Activated CD4-positive, alpha-beta T cell treated with anti-CD3 and anti-CD28 coated beads, Interleukin-2, amount 10 ng/mL, durations not matched to agents 24 days and 14 days (primary cell): ENCODE measurements around the gene WNT3. TPM values are rescaled to one million over a fixed set of nuclear protein-coding genes. Genes with fewer than 3 reads are reported as not detected.
"Not testable (repeated sequence)": the region's sequence is repeated elsewhere in the genome, so short reads cannot be mapped to it uniquely, and the experiment has no call there.

Source experiments
- DNase-seq: peaks from one replicate; pipeline ENCODE4 v3.0.0; 2022
- H3K27ac Mint-ChIP-seq: one replicate; pipeline ENCODE4 v1.8.0; 2022; ENCODE audit warnings: mild to moderate bottlenecking, mixed read lengths
- H3K27me3 Mint-ChIP-seq: one replicate; pipeline ENCODE4 v1.8.0; 2022; ENCODE audit warnings: mixed read lengths
- H3K36me3 Mint-ChIP-seq: one replicate; pipeline ENCODE4 v1.8.0; 2022; ENCODE audit warnings: low read depth, mild to moderate bottlenecking, mixed read lengths
- H3K4me1 Mint-ChIP-seq: one replicate; pipeline ENCODE4 v1.8.0; 2021; ENCODE audit warnings: mixed read lengths
- H3K4me3 Mint-ChIP-seq: one replicate; pipeline ENCODE4 v1.8.0; 2022; ENCODE audit warnings: mild to moderate bottlenecking, moderate library complexity, mixed read lengths
- H3K9me3 Mint-ChIP-seq: one replicate; pipeline ENCODE4 v1.8.0; 2021; ENCODE audit warnings: mixed read lengths
- intact Hi-C: fragments of 100-400 bp; cut with micrococcal nuclease; formaldehyde crosslinking; loops from one replicate; pipeline ENCODE4 v1.15.1; 2023
- total RNA-seq: library from RNA; stranded (reverse); gene quantifications from 2 replicates; pipeline ENCODE4 v1.2.3, GENCODE V29; 2022

Gene WNT3
- total RNA-seq, 1 donor from 2014 or later = 0.07 TPM

DNA sequence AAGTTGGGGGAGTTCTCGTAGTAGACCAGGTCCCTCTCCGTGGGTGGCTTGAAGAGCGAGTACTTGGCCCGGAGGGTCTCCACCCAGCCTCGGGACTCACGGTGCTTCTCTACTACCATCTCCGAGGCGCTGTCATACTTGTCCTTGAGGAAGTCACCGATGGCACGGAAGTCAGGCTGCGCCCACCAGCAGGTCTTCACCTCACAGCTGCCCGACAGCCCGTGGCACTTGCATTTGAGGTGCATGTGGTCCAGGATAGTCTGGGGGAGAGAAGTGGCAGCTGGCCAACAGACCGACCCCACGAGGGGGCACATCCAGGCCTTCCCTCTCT, 50.0 kb downstream of the WNT3 start:
- Mint-ChIP-seq H3K27ac (no peak overlapping the region), H3K4me3 (no peak overlapping the region), H3K36me3 (no peaks in the 10 kb centered on the region), H3K4me1 (peaks cover 9% of the 10 kb centered on the region), H3K27me3 (peaks cover 40% of the 10 kb centered on the region), H3K9me3 (no peaks in the 10 kb centered on the region)
- DNase-seq = no peak
- intact Hi-C loops = loop anchor here (10.0 kb wide), 1 partner anchor 66 kb away; no protein-coding TSS in a partner anchor

DNA sequence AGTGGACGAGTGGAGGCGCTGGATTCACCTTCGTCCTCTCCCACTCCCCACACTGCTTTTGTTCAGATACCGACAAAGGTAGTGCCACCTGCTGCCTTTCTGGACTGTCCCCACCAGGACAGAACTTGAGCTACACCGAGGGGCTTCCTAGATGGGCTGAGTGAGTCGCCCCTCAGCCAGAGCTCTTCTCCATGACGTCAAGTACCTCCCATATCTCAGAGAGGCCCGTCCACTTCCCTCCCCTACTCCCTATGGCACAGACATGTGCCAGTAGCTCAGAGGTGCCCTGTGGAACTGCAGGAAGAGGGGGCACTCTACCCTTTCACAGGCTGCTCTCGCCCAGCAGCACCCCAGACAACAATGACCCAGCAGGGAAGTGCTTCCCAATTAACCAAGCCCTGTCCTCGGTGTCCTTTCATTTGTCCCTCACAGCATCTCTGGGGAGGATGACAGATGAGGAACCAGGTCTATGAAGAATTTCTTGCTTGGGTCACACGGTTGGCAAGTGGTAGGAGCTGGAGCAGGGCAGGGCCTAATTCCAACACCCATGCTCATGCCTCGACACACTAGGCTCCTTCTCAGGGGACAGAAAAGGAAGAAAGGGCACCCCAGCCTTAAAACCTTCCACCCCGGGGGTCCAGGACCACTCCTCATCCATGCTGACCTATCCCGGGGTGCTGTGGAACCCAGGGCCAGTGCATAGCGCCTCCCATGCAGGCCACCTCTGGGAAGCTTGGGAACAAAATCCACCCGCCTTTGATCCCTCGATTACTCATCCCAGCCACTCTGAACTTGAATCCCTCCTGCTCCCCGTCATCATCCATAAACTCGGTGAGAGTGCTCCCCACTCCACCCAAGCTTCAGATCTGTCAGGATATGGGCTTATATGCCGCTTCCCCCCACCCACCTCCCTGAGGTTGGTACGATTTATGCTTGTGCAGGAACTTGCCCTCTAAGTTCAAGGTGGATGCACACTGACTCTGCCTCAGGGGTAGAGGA, 51.7 kb downstream of the WNT3 start:
- DNase-seq = no peak
- H3K4me3 Mint-ChIP-seq = no peak overlapping the region
- intact Hi-C loops = loop anchor here (10.0 kb wide), 1 partner anchor 68 kb away; no protein-coding TSS in a partner anchor
- H3K27ac Mint-ChIP-seq = peak overlapping the region; percentile 9
- peaks cover 4% of the 10 kb centered on the region for H3K4me1 Mint-ChIP-seq
- no peaks in the 10 kb centered on the region for H3K36me3 Mint-ChIP-seq
- H3K9me3 Mint-ChIP-seq = no peaks in the 10 kb centered on the region
- H3K27me3 Mint-ChIP-seq = peaks cover 27% of the 10 kb centered on the region

DNA sequence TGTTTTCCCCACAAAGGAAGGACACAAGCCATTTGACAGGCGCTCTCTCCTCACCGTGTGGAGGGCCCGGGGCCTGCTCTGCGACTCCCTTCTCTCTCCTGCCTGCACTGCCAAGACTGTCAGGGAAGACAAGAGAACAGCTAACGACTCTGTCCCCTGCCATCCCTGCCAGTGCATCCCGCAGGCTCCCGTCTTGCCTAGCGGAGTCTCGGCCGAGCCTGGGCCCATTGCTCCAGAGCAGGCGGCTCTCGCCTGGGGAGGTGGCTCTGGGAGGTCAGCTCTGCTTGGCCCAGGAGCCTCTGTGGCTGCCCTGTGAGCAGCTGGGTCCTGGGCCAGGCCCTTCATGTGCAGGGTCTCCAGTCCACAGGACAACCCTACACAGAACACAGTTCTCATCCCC, 53.0 kb downstream of the WNT3 start:
- H3K36me3 Mint-ChIP-seq = no peaks in the 10 kb centered on the region
- no peaks in the 10 kb centered on the region for H3K9me3 Mint-ChIP-seq
- H3K4me3 Mint-ChIP-seq = no peak overlapping the region
- no peak overlapping the region for H3K27ac Mint-ChIP-seq
- peaks cover 23% of the 10 kb centered on the region for H3K27me3 Mint-ChIP-seq
- no peak for DNase-seq
- intact Hi-C loops = loop anchor here (10.0 kb wide), 1 partner anchor 69 kb away; no protein-coding TSS in a partner anchor
- peaks cover under 1% of the 10 kb centered on the region for H3K4me1 Mint-ChIP-seq

DNA sequence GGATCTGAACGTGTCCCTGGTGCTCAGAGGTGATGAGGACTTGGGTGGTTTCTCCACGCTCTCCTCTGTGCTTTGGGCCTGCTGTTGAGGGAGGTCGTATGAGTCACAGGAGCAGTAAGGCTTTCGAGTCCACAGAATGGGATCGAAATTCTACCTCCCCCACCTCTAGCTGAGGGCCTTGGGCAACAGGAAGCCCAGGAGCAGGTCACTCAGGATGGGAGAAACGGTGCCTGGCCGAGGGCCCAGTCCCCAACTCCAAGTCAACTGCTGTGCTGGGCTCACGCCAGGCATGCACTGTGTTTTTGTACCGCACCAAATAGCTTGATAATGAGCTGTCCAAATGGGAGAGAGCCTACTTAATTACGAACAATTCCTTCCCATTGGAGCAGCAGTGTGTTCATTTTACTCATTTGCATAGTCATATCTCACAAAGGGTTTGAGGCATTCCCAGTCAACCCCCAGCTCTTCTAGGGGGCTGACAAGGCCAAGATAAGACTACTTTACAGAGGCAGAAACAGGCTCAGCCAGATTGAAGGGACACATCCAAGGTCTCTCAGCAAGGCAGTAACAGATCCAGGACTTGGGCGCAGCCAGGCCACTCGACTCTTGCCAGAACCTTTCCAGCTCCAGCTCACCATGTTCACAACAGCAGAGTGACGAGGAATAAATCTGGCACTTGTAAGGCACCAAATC, 53.6 kb downstream of the WNT3 start:
- Mint-ChIP-seq H3K4me3 (no peak overlapping the region), H3K27ac (no peak overlapping the region), H3K27me3 (peaks cover 18% of the 10 kb centered on the region), H3K9me3 (no peaks in the 10 kb centered on the region), H3K36me3 (no peaks in the 10 kb centered on the region), H3K4me1 (no peaks in the 10 kb centered on the region)
- intact Hi-C loops = loop anchor here (10.0 kb wide), 1 partner anchor 70 kb away; no protein-coding TSS in a partner anchor
- no peak for DNase-seq

DNA sequence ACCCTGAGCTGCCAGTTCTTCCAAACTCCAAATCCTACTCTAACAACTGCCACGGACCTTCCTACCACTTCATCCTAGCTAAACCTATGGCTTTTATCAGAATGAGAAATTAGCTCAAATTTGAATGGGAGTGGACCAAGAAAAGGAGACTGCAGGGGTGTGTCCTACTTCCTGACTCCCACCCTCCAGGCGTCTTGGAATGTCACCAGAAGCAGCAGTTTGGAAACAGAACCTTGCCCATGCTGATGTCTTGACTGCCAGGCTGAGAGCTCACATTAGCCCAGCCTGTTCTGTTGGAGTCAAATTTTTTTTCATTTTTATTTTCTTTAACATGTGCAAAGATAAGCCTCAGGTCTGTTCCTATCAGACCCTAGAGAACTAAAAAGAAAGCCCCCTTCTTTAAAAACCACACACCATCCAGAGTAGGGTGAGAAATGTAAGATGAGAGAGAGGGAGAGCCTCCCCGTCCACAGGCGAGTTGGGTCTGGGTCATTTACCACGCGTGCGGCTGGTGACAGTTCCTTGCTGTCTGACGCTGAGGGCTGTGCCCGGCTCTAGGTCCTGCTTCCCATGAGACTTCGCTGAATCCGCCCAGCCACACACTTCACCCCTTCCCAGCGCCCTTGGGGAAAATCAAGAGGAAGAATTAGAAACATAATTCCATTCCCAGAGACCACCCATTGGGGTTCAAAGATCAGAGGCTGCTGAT, 54.3 kb downstream of the WNT3 start:
- Mint-ChIP-seq H3K4me1 (no peaks in the 10 kb centered on the region), H3K27me3 (peaks cover 12% of the 10 kb centered on the region)

DNA sequence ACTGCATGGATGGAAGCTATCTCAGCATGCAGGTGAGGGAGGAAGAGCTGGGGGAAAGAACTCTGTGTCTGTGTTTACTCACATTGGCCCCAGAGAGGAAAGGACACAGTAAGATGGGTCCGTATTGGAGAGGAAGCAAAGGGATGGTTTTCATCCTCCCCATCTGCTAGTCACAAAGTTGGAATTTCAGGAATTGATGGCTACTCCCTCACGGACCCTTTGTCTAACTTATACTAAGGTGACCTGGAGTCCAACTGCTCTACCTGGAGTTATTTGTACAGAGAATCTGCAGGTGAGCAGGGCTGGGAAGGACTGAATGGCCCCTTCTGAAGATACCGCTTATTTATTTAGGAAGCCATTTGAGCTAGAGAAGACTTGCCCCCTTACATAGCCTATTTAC, 55.1 kb downstream of the WNT3 start:
- Mint-ChIP-seq H3K4me3 (no peak overlapping the region), H3K27ac (no peak overlapping the region), H3K4me1 (no peaks in the 10 kb centered on the region), H3K9me3 (no peaks in the 10 kb centered on the region), H3K36me3 (peaks cover 2% of the 10 kb centered on the region), H3K27me3 (peaks cover 6% of the 10 kb centered on the region)
- DNase-seq = no peak
- intact Hi-C loops = loop anchor here (10.0 kb wide), 1 partner anchor 71 kb away; no protein-coding TSS in a partner anchor

More for the DNA sequence above, 54.3 kb downstream of the WNT3 start:
- Mint-ChIP-seq H3K9me3 (no peaks in the 10 kb centered on the region), H3K27ac (no peak overlapping the region), H3K36me3 (peaks cover 2% of the 10 kb centered on the region), H3K4me3 (no peak overlapping the region)
- intact Hi-C loops = loop anchor here (10.0 kb wide), 1 partner anchor 71 kb away; no protein-coding TSS in a partner anchor
- no peak for DNase-seq

DNA sequence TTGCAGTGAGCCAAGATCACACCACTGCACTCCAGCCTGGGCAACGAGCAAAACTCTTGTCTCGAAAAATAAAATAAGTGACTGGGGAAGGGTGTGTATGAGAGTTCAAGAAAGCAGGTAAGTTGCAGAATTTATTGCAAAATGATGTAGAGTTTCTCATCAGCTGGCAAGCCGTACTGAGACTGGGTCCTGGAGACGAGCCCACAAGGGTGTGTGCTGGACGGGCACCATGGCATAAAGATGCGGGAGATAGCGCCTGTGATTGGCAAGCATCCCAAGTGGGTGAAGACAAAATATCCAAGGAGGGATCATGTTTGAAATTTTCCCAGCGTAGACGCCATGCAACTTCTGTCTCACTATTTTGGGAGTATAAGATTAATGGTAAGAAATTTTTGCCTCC, 59.4 kb downstream of the WNT3 start:
- no peak for DNase-seq
- Mint-ChIP-seq H3K36me3 (peaks cover 23% of the 10 kb centered on the region), H3K4me3 (no peak overlapping the region), H3K27me3 (no peaks in the 10 kb centered on the region), H3K9me3 (no peaks in the 10 kb centered on the region), H3K27ac (no peak overlapping the region), H3K4me1 (no peaks in the 10 kb centered on the region)
- intact Hi-C loops = no loop called here

DNA sequence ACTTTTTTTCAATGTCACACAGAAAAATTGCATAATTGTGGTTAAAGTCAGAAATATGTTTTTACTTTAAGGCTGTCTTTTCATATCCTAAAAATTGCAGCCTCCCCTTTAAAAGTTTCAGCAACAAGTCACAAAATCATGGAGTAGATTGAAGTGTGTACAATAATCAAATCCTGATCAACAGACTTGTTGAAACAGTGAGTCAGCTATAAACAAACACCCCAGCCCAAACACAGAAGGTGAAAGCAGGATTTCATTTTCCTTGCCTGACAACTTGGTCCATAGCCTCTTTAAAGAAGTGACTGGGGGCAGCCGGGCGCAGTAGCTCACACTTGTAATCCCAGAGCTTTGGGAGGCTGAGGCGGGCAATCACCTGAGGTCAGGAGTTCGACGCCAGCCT, 59.9 kb downstream of the WNT3 start:
- Mint-ChIP-seq H3K27me3 (no peaks in the 10 kb centered on the region), H3K36me3 (peaks cover 26% of the 10 kb centered on the region), H3K27ac (no peak overlapping the region), H3K4me1 (no peaks in the 10 kb centered on the region), H3K4me3 (no peak overlapping the region), H3K9me3 (no peaks in the 10 kb centered on the region)
- no peak for DNase-seq
- intact Hi-C loops = no loop called here

DNA sequence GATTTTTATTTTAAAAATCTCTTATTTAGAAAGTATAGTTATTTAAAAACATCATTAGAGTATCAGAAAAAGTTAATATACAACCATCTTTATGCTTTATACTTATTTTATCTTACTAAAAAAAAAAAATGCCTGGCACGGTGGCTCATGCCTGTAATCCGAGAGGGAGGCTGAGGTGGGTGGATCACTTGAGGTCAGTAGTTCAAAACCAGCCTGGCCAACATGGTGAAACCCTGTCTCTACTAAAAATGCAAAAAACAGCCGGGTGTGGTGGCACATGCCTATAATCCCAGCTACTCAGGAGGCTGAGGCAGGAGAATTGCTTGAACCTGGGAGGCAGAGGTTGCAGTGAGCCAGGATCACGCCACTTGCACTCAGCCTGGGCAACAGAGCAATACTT, 60.9 kb downstream of the WNT3 start:
- H3K4me3 Mint-ChIP-seq, H3K27ac Mint-ChIP-seq, DNase-seq, H3K4me1 Mint-ChIP-seq, H3K27me3 Mint-ChIP-seq, H3K9me3 Mint-ChIP-seq, intact Hi-C loops: not testable (repeated sequence)
- H3K36me3 Mint-ChIP-seq = peaks cover 28% of the 10 kb centered on the region

DNA sequence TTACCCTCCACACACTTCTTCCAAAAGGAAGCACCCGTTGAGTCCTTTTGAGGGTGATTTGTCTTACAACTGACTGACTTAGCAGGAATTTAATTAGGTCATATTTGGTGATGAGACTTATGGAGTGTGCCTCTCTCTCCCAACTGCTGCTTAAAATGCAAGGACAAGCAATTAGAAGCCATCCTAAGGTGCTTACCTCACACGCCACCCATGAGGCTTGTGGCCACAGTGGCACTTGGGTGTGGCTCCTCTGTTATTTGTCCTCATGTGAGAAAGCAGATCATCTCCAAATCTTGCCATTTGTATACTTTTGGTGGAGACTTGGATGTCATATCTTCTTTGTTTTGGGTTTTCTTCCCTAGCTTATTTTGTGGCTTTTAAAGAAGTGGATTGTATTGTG, 61.6 kb downstream of the WNT3 start:
- Mint-ChIP-seq H3K4me3 (no peak overlapping the region), H3K27me3 (no peaks in the 10 kb centered on the region), H3K9me3 (no peaks in the 10 kb centered on the region), H3K36me3 (peaks cover 28% of the 10 kb centered on the region), H3K27ac (no peak overlapping the region), H3K4me1 (no peaks in the 10 kb centered on the region)
- intact Hi-C loops = no loop called here
- no peak for DNase-seq

DNA sequence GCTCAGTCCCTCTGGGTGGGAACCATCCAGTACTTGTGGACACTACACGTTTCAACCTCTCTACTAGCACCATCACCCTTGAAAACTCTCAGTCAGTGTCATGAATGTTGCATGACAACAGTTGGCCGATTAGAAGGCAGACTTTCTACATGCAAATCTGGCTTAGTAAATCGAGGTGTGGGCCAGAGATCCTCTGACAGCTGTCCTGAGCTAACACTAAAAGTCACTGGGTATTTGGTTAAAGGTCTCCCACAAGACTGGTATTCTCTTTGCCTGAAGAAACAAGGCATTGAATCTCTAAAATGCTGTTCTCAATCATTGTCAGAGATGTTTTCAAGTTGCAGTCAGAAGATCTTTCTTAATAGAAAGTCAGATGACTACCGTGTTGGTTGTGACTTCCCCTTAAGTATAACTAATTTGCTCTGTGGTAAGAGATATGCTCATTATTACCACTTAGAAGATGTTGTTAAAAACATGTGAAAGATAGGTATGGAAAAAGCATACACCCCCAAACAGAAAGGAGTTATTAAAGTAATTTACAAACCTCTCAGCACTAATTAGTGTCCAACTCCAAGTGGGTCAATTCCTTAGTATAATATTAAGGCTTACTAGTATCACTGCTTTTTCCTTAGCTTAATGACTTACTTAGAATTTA, 62.3 kb downstream of the WNT3 start:
- DNase-seq = no peak
- H3K27me3 Mint-ChIP-seq = no peaks in the 10 kb centered on the region
- peaks cover 28% of the 10 kb centered on the region for H3K36me3 Mint-ChIP-seq
- no peak overlapping the region for H3K27ac Mint-ChIP-seq
- H3K4me1 Mint-ChIP-seq = no peaks in the 10 kb centered on the region
- no peak overlapping the region for H3K4me3 Mint-ChIP-seq
- intact Hi-C loops = no loop called here
- H3K9me3 Mint-ChIP-seq = no peaks in the 10 kb centered on the region

DNA sequence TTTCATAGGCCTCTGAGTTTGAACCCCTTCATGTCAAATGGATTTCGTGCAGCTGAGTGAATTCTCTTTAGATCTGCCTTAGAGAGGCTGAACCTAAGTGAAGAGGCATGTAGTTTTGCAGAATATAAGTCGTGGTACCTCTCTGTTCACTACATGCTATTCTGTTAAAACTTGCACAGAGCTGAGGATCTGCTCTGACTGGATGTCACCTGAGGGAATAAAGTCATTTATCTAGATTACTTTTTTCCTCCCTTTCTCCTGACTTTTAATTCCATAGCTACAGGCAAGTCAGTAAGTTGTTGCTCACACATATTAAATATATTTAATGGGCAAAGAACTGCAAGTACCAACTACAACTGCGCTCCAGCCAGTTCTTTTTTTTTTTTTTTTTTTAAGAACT, 64.7 kb downstream of the WNT3 start:
- Mint-ChIP-seq H3K27ac (no peak overlapping the region), H3K27me3 (no peaks in the 10 kb centered on the region), H3K4me3 (no peak overlapping the region), H3K36me3 (peaks cover 35% of the 10 kb centered on the region), H3K4me1 (no peaks in the 10 kb centered on the region), H3K9me3 (no peaks in the 10 kb centered on the region)
- no peak for DNase-seq
- intact Hi-C loops = no loop called here

DNA sequence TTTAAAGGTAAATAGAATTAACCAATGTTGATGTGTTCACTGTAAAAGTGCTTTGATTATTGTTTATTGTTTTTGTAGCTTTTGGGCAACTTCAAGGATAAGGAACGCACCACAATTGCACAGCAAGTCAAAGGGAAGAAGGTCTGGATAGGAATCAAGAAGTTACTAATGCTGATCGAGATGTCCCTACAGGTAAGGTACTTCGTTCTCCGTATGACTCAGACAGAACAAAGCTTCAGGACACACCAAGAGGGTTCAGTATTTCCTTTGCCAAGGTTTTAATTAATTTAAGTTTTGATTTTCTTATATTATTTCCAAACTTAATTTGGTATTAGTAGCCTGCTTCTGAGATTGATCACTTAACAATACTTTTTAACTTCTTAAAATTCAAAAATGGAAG, 67.1 kb downstream of the WNT3 start:
- intact Hi-C loops = no loop called here
- no peaks in the 10 kb centered on the region for H3K9me3 Mint-ChIP-seq
- H3K4me1 Mint-ChIP-seq = no peaks in the 10 kb centered on the region
- H3K4me3 Mint-ChIP-seq = no peak overlapping the region
- no peak for DNase-seq
- H3K27ac Mint-ChIP-seq = no peak overlapping the region
- H3K27me3 Mint-ChIP-seq = no peaks in the 10 kb centered on the region
- H3K36me3 Mint-ChIP-seq = peaks cover 28% of the 10 kb centered on the region
